ENCODE data around the gene MEAK7.
A peak's percentile ranks its signal among the peaks of the same experiment; 100 is the strongest.

The MEAK7 gene

GRCh38 chr16:84511831-84512230 is 7.4 kb upstream of the MEAK7 start:
- DNase-seq (ENCODE audit: low spot score): no peak

- DNase-seq (ENCODE audit: low spot score): peak; percentile 87
Observed at GRCh38 chr16:84511180-84511800, 6.8 kb upstream of the MEAK7 start.

- no peak for DNase-seq (ENCODE audit: low spot score)
Observed at GRCh38 chr16:84509032-84509950, 4.8 kb upstream of the MEAK7 start.

GRCh38 chr16:84508502-84508901 is 4.0 kb upstream of the MEAK7 start:
- no peak for DNase-seq (ENCODE audit: low spot score)

- DNase-seq (ENCODE audit: low spot score): no peak
Observed at GRCh38 chr16:84507011-84507982, 2.8 kb upstream of the MEAK7 start.

GRCh38 chr16:84505249-84506187 is 1.1 kb upstream of the MEAK7 start:
- DNase-seq (ENCODE audit: low spot score): no peak

GRCh38 chr16:84503751-84504395 is 586 bp downstream of the MEAK7 start:
- no peak for DNase-seq (ENCODE audit: low spot score)

- no peak for DNase-seq (ENCODE audit: low spot score)
Observed at GRCh38 chr16:84502581-84502980, 1.9 kb downstream of the MEAK7 start.

- DNase-seq (ENCODE audit: low spot score): no peak
Observed at GRCh38 chr16:84502075-84502474, 2.4 kb downstream of the MEAK7 start.

- no peak for DNase-seq (ENCODE audit: low spot score)
Observed at GRCh38 chr16:84501077-84501735, 3.3 kb downstream of the MEAK7 start.

- DNase-seq (ENCODE audit: low spot score): no peak
Observed at GRCh38 chr16:84500531-84500930, 3.9 kb downstream of the MEAK7 start.

- DNase-seq (ENCODE audit: low spot score): no peak
Observed at GRCh38 chr16:84499638-84500037, 4.8 kb downstream of the MEAK7 start.

GRCh38 chr16:84498859-84499620 is 5.4 kb downstream of the MEAK7 start:
- DNase-seq (ENCODE audit: low spot score): no peak

GRCh38 chr16:84498223-84498610 is 6.2 kb downstream of the MEAK7 start:
- DNase-seq (ENCODE audit: low spot score): no peak

GRCh38 chr16:84497418-84498222 is 6.8 kb downstream of the MEAK7 start:
- no peak for DNase-seq (ENCODE audit: low spot score)

- DNase-seq (ENCODE audit: low spot score): no peak
Observed at GRCh38 chr16:84496991-84497390, 7.5 kb downstream of the MEAK7 start.

GRCh38 chr16:84495506-84495905 is 9.0 kb downstream of the MEAK7 start:
- DNase-seq (ENCODE audit: low spot score): no peak

- DNase-seq (ENCODE audit: low spot score): no peak
Observed at GRCh38 chr16:84489131-84489530, 15.3 kb downstream of the MEAK7 start.
